Uterus (tissue), 2 donors: ENCODE results near the gene ANAPC15.

Source experiments
- POLR2A ChIP-seq, 2 donors: fragments of 450-650 bp; IDR thresholded peaks; one replicate each; pipeline ENCODE4 v1.6.1; 2016; ENCODE audit warnings: antibody characterized with exemption in 2 of 2, mild to moderate bottlenecking in 1 of 2, moderate library complexity in 1 of 2
- TF ChIP-seq, protein P1 (sequence below), 4 experiments: fragments of 200-600 bp in 2 of 4; fragments of 450-650 bp in 2 of 4; sonication (generic) in 2 of 4; IDR thresholded peaks; one replicate each; pipeline ENCODE4 v1.5.1; 2016 to 2019; ENCODE audit warnings: antibody characterized with exemption in 4 of 4, mild to moderate bottlenecking in 2 of 4, moderate library complexity in 1 of 4

GRCh38 chr11:72102631-72102945 is 9.9 kb downstream of the ANAPC15 start:
- TF ChIP-seq, protein P1, sequence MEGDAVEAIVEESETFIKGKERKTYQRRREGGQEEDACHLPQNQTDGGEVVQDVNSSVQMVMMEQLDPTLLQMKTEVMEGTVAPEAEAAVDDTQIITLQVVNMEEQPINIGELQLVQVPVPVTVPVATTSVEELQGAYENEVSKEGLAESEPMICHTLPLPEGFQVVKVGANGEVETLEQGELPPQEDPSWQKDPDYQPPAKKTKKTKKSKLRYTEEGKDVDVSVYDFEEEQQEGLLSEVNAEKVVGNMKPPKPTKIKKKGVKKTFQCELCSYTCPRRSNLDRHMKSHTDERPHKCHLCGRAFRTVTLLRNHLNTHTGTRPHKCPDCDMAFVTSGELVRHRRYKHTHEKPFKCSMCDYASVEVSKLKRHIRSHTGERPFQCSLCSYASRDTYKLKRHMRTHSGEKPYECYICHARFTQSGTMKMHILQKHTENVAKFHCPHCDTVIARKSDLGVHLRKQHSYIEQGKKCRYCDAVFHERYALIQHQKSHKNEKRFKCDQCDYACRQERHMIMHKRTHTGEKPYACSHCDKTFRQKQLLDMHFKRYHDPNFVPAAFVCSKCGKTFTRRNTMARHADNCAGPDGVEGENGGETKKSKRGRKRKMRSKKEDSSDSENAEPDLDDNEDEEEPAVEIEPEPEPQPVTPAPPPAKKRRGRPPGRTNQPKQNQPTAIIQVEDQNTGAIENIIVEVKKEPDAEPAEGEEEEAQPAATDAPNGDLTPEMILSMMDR (IDR thresholded peaks at IDR 0.05) = no peak
- no peak for TF ChIP-seq POLR2A (IDR thresholded peaks at IDR 0.05)
